ENCODE results near the gene NCMAP. TPM values are rescaled to one million over a fixed set of nuclear protein-coding genes. Genes with fewer than 3 reads are reported as not detected.

Gene NCMAP
- total RNA-seq, 1 experiment from 2014 or later: not detected

- Histone ChIP-seq H3K9me3 (ENCODE audit: low read depth, low read length, poor library complexity, severe bottlenecking) (no peaks in the 10 kb centered on the region), H3K27ac (ENCODE audit: low read depth, low read length, poor library complexity, severe bottlenecking) (peak overlapping the region; percentile 99), H3K4me1 (ENCODE audit: insufficient read depth, low read length, poor library complexity, severe bottlenecking) (peaks cover 10% of the 10 kb centered on the region), H3K36me3 (ENCODE audit: insufficient read depth, low read length, poor library complexity, severe bottlenecking) (peaks cover 40% of the 10 kb centered on the region), H3K4me3 (ENCODE audit: low read depth, low read length, poor library complexity, severe bottlenecking) (peak overlapping the region; percentile 97), H3K27me3 (replicated peaks; ENCODE audit: insufficient read depth, low read depth, low read length, poor library complexity) (no peaks in the 10 kb centered on the region)
- no TSS peak for BruUV-seq (replicated peaks)
- no peak for DNase-seq (ENCODE audit: low spot score)
- ChIA-PET CTCF (no interaction called here), POLR2A (ENCODE audit: low non-redundant PET) (no interaction called here)
- intact Hi-C loops (cut with micrococcal nuclease; ENCODE audit: unreplicated experiment): no loop called here
- TF ChIP-seq CTCF (conservative IDR thresholded peaks at IDR 0.05; ENCODE audit: low read depth, low read length): no peak
- no peak for TF ChIP-seq EZH2 (IDR thresholded peaks at IDR 0.05; ENCODE audit: borderline replicate concordance, low read depth, low read length, poor library complexity, severe bottlenecking)
Measured at GRCh38 chr1:24644100-24644384, 88.2 kb downstream of the NCMAP start.

DNA sequence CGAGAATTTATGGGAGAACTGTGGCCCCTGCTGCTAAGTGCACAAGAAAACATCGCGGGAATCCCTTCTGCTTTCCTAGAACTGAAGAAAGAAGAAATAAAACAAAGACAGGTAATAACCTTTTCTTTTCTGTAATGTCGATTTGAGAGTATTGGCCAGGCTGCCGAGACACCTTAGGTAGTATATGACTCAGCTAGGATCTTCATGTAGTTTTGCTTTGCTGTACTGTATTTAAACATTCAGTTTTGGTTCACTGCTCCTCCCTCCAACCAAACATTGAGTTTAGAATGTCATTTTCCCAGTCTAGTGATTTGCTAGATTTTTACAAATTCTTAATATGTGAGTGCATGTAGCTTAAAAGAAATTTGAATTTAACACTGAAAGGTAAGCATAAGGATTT lies 93.0 kb downstream of the NCMAP start:
- DNase-seq (ENCODE audit: low spot score): no peak
- no peaks in the 10 kb centered on the region for H3K27me3 ChIP-seq (replicated peaks; ENCODE audit: insufficient read depth, low read depth, low read length, poor library complexity)
- H3K27ac ChIP-seq (ENCODE audit: low read depth, low read length, poor library complexity, severe bottlenecking): no peak overlapping the region
- H3K4me1 ChIP-seq (ENCODE audit: insufficient read depth, low read length, poor library complexity, severe bottlenecking): peaks cover 10% of the 10 kb centered on the region
- TF ChIP-seq CTCF (conservative IDR thresholded peaks at IDR 0.05; ENCODE audit: low read depth, low read length) (no peak), EZH2 (IDR thresholded peaks at IDR 0.05; ENCODE audit: borderline replicate concordance, low read depth, low read length, poor library complexity, severe bottlenecking) (no peak)
- ChIA-PET CTCF (no interaction called here), POLR2A (ENCODE audit: low non-redundant PET) (interaction anchor here (0.6 kb wide), 1 partner anchor 46 kb away, joined by 3 read pairs; no protein-coding TSS in a partner anchor)
- no peaks in the 10 kb centered on the region for H3K9me3 ChIP-seq (ENCODE audit: low read depth, low read length, poor library complexity, severe bottlenecking)
- no peak overlapping the region for H3K4me3 ChIP-seq (ENCODE audit: low read depth, low read length, poor library complexity, severe bottlenecking)
- BruUV-seq (replicated peaks): no TSS peak
- peaks cover 87% of the 10 kb centered on the region for H3K36me3 ChIP-seq (ENCODE audit: insufficient read depth, low read length, poor library complexity, severe bottlenecking)
- intact Hi-C loops (cut with micrococcal nuclease; ENCODE audit: unreplicated experiment): no loop called here

- no peaks in the 10 kb centered on the region for H3K9me3 ChIP-seq (ENCODE audit: low read depth, low read length, poor library complexity, severe bottlenecking)
- no peak for DNase-seq (ENCODE audit: low spot score)
- peaks cover 99% of the 10 kb centered on the region for H3K36me3 ChIP-seq (ENCODE audit: insufficient read depth, low read length, poor library complexity, severe bottlenecking)
- no peak overlapping the region for H3K4me3 ChIP-seq (ENCODE audit: low read depth, low read length, poor library complexity, severe bottlenecking)
- H3K27ac ChIP-seq (ENCODE audit: low read depth, low read length, poor library complexity, severe bottlenecking): no peak overlapping the region
- TF ChIP-seq EZH2 (IDR thresholded peaks at IDR 0.05; ENCODE audit: borderline replicate concordance, low read depth, low read length, poor library complexity, severe bottlenecking) (no peak), CTCF (conservative IDR thresholded peaks at IDR 0.05; ENCODE audit: low read depth, low read length) (no peak)
- POLR2A ChIA-PET (ENCODE audit: low non-redundant PET): no interaction called here
- CTCF ChIA-PET: interaction anchor here (0.6 kb wide), 1 partner anchor 36 kb away, joined by 4 read pairs; no protein-coding TSS in a partner anchor
- intact Hi-C loops (cut with micrococcal nuclease; ENCODE audit: unreplicated experiment): no loop called here
- no peaks in the 10 kb centered on the region for H3K27me3 ChIP-seq (replicated peaks; ENCODE audit: insufficient read depth, low read depth, low read length, poor library complexity)
- no TSS peak for BruUV-seq (replicated peaks)
- no peaks in the 10 kb centered on the region for H3K4me1 ChIP-seq (ENCODE audit: insufficient read depth, low read length, poor library complexity, severe bottlenecking)
Measured at GRCh38 chr1:24652382-24652781, 96.5 kb downstream of the NCMAP start.
